Colonic mucosa (tissue), 4 donors: ENCODE results near the gene DESI2. TPM values are rescaled to one million over a fixed set of nuclear protein-coding genes. Genes with fewer than 3 reads are reported as not detected.
"Not testable (repeated sequence)": the region's sequence is repeated elsewhere in the genome, so short reads cannot be mapped to it uniquely, and the experiment has no call there.

Experiments used
- DNase-seq: peaks from one replicate; pipeline ENCODE4 v3.0.0-alpha.2; 2020
- H3K27ac ChIP-seq: fragments of 200-600 bp; one replicate; pipeline ENCODE4 v1.8.0; 2021
- H3K27me3 ChIP-seq: fragments of 200-600 bp; one replicate; pipeline ENCODE4 v1.8.0; 2021
- H3K36me3 ChIP-seq: fragments of 200-600 bp; one replicate; pipeline ENCODE4 v1.8.0; 2021
- H3K4me1 ChIP-seq: fragments of 200-600 bp; one replicate; pipeline ENCODE4 v1.8.0; 2021; ENCODE audit warnings: mild to moderate bottlenecking
- H3K4me3 ChIP-seq: fragments of 200-600 bp; one replicate; pipeline ENCODE4 v1.8.0; 2021
- H3K9ac ChIP-seq, 2 donors: one replicate each; pipeline ENCODE4 v1.7.0; 2013; ENCODE audit warnings: control low read depth in 2 of 2, low read depth in 2 of 2, low read length in 2 of 2
- H3K9me3 ChIP-seq: fragments of 200-600 bp; one replicate; pipeline ENCODE4 v1.8.0; 2021
- CTCF ChIP-seq: fragments of 200-600 bp; IDR thresholded peaks from one replicate; pipeline ENCODE4 v1.8.0; 2022; ENCODE audit warnings: antibody characterized with exemption, mild to moderate bottlenecking
- intact Hi-C: fragments of 100-400 bp; cut with DNase I; formaldehyde crosslinking; loops from one replicate; pipeline ENCODE4 v1.14.1; 2022
- total RNA-seq, 2 donors: library from RNA; stranded (reverse); fragmentation: NEBNext Ultra II Directional in 1 of 2; extraction: Animal tissue kit (Norgen Biotek cat#: 25700) in 1 of 2; gene quantifications; one replicate each; pipeline ENCODE4 v1.2.1, GENCODE V29; 2021
- donor health status: healthy.
- donor health status: DM: no; HTN: no; CAD: no.
- donor health status: DM: no; HTN: no; CAD: no.

The DESI2 gene
- total RNA-seq, 2 donors from 2014 or later = 34.5 to 57.4 TPM

GRCh38 chr1:244654108-244655038 is 1.4 kb downstream of the DESI2 start:
- intact Hi-C loops = loop anchor here (5.0 kb wide), 1 partner anchor 202 kb away; the partner anchor contains the start of gene ADSS2
- no peaks in the 10 kb centered on the region for H3K36me3 ChIP-seq
- H3K9me3 ChIP-seq = no peaks in the 10 kb centered on the region
- TF ChIP-seq CTCF = no peak
- no peak for DNase-seq
- H3K27me3 ChIP-seq = no peaks in the 10 kb centered on the region
- H3K27ac ChIP-seq = peak overlapping the region; percentile 88
- H3K4me3 ChIP-seq = peak overlapping the region; percentile 92
- peaks cover 7% of the 10 kb centered on the region for H3K4me1 ChIP-seq
- peak overlapping the region; percentile 94 to 95 for H3K9ac ChIP-seq

- intact Hi-C loops = no loop called here
- Histone ChIP-seq H3K9me3 (no peaks in the 10 kb centered on the region), H3K27ac (no peak overlapping the region), H3K4me1 (peaks cover 7% of the 10 kb centered on the region), H3K27me3 (no peaks in the 10 kb centered on the region), H3K36me3 (no peaks in the 10 kb centered on the region), H3K4me3 (no peak overlapping the region), H3K9ac (no peak overlapping the region)
- no peak for TF ChIP-seq CTCF
- DNase-seq = no peak
Measured at GRCh38 chr1:244655186-244655585, 2.3 kb downstream of the DESI2 start.

- peaks cover 7% of the 10 kb centered on the region for H3K4me1 ChIP-seq
- no peaks in the 10 kb centered on the region for H3K36me3 ChIP-seq
- H3K9me3 ChIP-seq = no peaks in the 10 kb centered on the region
- intact Hi-C loops = no loop called here
- H3K27me3 ChIP-seq = no peaks in the 10 kb centered on the region
- no peak for DNase-seq
- no peak overlapping the region for H3K9ac ChIP-seq
- H3K27ac ChIP-seq = no peak overlapping the region
- TF ChIP-seq CTCF = no peak
- H3K4me3 ChIP-seq = no peak overlapping the region
Measured at GRCh38 chr1:244657421-244657820, 4.5 kb downstream of the DESI2 start.

- peaks cover 7% of the 10 kb centered on the region for H3K4me1 ChIP-seq
Measured at GRCh38 chr1:244659694-244660093, 6.8 kb downstream of the DESI2 start.

GRCh38 chr1:244660595-244660994 is 7.7 kb downstream of the DESI2 start:
- intact Hi-C loops = no loop called here
- no peak overlapping the region for H3K27ac ChIP-seq
- H3K9ac ChIP-seq = no peak overlapping the region
- H3K9me3 ChIP-seq = no peaks in the 10 kb centered on the region
- H3K36me3 ChIP-seq = no peaks in the 10 kb centered on the region
- no peak overlapping the region for H3K4me3 ChIP-seq
- no peak for DNase-seq
- no peaks in the 10 kb centered on the region for H3K27me3 ChIP-seq
- peaks cover 7% of the 10 kb centered on the region for H3K4me1 ChIP-seq
- no peak for TF ChIP-seq CTCF

More at GRCh38 chr1:244659694-244660093, 6.8 kb downstream of the DESI2 start:
- Histone ChIP-seq H3K27ac (no peak overlapping the region), H3K9ac (no peak overlapping the region), H3K36me3 (no peaks in the 10 kb centered on the region), H3K4me3 (no peak overlapping the region), H3K27me3 (no peaks in the 10 kb centered on the region), H3K9me3 (no peaks in the 10 kb centered on the region)
- no peak for DNase-seq
- intact Hi-C loops = no loop called here
- no peak for TF ChIP-seq CTCF

- intact Hi-C loops, H3K27me3 ChIP-seq, H3K4me1 ChIP-seq, H3K9me3 ChIP-seq, H3K27ac ChIP-seq, H3K9ac ChIP-seq, H3K36me3 ChIP-seq, DNase-seq, H3K4me3 ChIP-seq: not testable (repeated sequence)
Measured at GRCh38 chr1:244661569-244662312, 8.8 kb downstream of the DESI2 start.
